SW 1271 (cell line): ENCODE results near the gene ENTPD6.

Experiments used
- DNase-seq, 2 experiments: peaks; one replicate each; lab custom pipeline; 2025; lab: John Stamatoyannopoulos, UW

The ENTPD6 gene

DNA sequence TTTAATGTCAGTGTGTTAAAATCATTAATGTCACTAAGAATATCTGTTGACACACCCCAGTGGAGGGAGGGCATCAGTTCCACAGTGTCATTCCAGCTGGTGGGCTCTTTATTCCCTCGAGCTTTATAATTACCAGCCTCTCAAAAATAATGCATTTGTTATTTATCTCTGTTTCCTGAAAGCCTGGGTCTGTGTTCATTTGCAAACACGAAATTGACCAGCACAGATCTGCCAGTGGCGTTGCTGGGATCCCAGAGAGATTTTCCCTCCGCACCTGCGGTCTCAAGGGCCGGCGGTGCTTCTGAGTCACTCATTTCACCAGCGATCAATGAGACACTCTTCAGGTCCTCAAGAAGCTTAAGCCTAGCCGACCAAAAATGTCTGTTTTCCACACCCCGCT, 46.7 kb downstream of the ENTPD6 start:
- DNase-seq, result no peak

DNA sequence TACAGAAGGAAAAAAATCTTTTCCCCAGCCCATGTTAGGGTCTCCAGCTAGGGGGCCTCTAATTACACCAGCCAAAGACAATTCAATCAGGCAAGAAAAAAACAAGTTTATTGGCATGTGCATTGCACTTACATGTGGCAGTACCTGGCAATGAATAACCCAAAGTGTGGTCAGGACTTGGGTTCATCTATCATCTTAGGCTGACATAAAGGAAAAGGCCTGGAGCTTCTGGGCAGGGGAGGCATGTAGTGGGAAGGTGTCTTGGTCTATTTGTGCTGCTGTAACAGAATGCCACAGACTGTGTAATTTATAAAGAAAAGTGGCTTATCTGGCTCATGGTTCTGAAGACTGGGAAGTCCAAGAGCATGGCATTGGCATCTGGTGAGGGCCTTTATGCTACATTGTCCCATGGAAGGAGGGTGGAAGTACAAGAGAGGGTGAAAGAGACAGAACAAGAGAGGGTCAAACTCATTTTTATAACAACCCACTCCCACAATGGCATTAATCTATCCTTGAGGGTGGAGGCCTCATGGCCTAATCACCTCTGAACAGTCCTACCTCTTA, 48.0 kb downstream of the ENTPD6 start:
- no peak for DNase-seq

DNA sequence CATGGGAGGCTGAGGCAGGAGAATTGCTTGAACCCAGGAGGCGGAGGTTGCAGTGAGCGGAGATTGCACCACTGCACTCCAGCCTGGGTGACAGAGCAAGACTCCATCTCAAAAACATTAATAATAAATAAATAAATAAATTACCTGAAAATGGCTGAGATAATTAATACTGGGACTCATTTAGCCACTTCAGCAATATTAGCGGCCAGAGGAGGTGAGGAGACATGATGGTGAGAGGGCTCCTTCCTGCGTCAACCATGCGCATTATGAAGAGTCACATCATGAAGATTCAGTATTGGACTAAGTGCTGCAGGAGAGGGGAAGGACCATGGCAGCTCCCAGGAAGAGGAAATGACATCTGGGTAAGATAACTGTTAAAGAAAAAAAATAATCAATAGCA, 49.5 kb downstream of the ENTPD6 start:
- no peak for DNase-seq

DNA sequence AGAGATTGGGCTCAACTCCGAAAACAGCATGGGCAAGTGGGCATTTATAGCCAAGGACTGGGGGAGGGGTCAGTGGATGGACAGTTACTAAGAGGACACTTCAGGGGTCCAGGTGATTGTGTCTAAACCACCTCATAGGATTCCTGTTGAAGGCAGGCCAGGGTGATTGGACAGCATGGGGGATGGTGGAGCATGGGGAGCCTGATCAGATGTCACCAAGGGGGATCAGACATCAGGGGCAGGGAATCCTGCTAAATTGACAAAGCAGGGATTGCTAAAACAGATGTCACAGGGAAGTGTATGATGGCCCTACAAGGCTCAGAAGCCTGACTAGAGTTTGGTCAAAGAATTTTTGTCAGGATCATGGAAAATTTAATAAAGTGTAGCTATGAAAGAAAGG, 49.9 kb downstream of the ENTPD6 start:
- DNase-seq, result no peak

- no peak for DNase-seq
Measured at GRCh38 chr20:25246182-25246999, 50.9 kb downstream of the ENTPD6 start.

- peak; percentile 53 to 79 for DNase-seq
Measured at GRCh38 chr20:25247000-25247517, 51.5 kb downstream of the ENTPD6 start.

DNA sequence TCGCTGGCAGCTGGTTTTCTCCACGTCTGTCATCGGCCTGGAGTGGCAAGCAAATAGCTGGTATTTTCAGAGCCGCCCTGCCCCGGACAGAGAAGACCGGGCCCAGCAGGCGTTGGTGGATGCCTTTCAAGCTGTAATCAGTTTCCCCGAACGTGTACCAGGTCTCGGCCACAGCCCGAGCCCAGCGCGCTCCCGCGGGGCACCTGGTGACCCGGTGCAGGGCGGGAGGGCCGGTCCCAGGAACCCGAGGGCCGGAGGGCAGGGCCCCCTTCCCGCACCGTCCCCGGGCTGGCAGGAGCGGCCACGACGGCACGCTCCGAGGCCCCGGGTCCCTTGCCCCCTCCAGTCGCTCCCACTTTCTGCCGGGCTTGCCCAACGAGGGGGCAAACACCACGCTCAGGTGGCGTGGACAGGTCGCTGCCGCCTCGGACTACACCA, 52.0 kb downstream of the ENTPD6 start:
- peak in 1 of 2 experiments; percentile 70 for DNase-seq

- peak; percentile 50 to 81 for DNase-seq
Measured at GRCh38 chr20:25247956-25248785, 52.7 kb downstream of the ENTPD6 start, which contains the start of gene PYGB. Gene PYGB (plus strand): TSS chr20:25248085. CDS start chr20:25248179, 94 bp downstream.

GRCh38 chr20:25248786-25249172, 53.3 kb downstream of the ENTPD6 start:
- DNase-seq, result peak in 1 of 2 experiments; percentile 26

- DNase-seq, result no peak
Measured at GRCh38 chr20:25249198-25249931, 53.9 kb downstream of the ENTPD6 start.

GRCh38 chr20:25250508-25250907, 55.0 kb downstream of the ENTPD6 start:
- DNase-seq, result no peak

DNA sequence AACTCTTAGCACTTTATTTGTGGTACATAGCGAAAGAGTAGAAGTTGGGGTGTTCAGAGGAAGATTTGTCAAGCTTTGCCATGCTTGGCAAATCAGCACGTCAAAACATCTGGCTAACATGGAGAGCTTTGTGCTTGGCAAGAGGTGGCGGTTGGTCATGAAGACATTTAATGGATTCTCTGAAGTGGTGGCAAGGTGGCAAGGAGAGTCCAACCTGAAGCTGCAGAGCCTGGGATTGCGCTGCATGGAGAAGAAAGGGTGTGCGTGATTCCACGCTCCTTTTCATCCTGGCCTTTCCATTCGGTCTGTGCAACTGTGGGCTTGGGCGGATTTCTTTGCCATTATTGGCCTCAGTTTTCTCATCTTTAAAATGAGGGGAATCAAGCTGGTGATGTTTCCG, 55.5 kb downstream of the ENTPD6 start:
- no peak for DNase-seq

- DNase-seq, result no peak
Measured at GRCh38 chr20:25251558-25251957, 56.0 kb downstream of the ENTPD6 start.

DNA sequence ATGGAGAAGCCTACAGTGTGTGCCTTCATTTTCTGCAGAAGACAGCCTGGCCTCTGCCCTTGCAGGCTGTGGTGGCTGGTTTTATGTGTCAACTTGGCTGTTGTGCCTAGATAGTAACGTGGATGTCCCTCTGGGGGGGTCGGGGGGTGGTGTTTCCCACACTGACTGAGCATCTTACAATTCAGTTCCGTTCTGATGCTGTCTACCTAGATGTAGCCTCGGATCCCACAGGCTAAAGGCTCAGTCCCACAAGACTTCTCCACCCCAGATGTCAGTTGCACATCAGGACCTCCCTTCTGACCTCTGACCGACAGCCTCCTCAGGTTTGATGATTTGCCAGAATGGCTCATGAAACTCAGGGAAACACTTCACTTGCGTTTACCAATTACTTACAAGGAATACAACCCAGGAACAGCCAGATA, 56.7 kb downstream of the ENTPD6 start:
- DNase-seq, result no peak

DNA sequence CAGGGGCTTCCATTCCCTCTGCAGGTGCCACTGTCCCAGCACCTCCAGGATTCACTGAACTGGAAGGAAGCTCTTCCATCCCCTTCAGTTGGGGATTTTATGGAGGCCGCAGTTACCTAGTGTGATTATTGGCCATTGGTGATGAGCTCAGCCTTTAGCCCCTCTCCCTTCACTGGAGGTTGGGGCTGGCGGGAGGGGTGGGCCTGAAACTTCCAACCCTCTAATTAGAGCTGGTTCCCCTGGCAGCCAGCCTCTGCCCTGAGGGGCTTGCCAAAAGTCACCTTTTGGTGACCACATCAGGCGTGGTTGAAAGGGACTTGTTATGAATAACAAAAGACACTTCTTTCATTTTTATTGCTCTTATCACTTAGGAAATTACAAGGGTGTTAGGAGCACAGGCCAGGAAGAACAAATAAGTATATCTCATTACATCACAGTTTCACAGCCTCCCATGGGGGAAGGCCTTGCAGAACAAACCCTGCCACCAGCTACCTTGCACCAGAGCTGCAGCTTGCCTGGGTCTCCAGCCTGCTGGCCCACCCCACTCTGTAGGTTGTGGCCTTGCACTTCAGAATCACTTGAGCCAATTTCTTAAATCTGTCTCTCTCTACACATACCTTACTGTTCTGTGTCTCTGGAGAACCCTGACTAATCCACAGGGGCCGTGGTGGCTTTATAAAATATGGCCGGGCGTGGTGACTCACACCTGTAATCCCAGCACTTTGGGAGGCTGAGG, 57.3 kb downstream of the ENTPD6 start:
- DNase-seq, result no peak

DNA sequence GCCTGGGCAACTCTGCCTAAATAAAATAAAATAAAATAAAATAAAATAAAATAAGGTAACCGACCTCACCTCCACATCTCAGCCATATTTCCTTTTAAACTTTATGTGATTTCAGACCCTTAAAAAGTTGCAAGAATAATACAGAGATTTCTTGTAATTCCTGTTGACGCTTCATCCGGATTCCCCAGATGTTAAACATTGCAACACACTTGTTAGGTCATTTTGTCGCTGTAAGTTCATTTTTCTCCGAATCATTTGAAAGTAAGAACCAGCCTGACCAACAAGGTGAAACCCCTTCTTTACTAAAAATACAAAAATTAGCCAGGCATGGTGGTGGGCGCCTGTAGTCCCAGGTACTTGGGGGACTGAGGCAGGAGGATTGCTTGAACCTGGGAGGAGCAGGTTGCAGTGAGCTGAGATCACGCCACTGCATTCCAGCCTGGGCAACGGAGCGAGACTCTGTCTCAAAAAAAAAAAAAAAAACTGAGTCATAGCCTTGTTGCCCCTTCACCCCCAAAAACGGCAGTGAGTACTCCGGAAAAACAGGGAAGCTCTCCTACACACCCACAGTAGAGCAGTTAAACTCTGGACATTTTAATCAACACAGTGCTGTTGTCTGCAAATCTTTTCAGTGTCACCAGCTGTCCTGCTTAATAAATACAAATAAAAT, 58.2 kb downstream of the ENTPD6 start:
- no peak for DNase-seq

GRCh38 chr20:25254571-25254970, 59.1 kb downstream of the ENTPD6 start:
- no peak for DNase-seq

- no peak for DNase-seq
Measured at GRCh38 chr20:25254986-25255680, 59.6 kb downstream of the ENTPD6 start.

DNA sequence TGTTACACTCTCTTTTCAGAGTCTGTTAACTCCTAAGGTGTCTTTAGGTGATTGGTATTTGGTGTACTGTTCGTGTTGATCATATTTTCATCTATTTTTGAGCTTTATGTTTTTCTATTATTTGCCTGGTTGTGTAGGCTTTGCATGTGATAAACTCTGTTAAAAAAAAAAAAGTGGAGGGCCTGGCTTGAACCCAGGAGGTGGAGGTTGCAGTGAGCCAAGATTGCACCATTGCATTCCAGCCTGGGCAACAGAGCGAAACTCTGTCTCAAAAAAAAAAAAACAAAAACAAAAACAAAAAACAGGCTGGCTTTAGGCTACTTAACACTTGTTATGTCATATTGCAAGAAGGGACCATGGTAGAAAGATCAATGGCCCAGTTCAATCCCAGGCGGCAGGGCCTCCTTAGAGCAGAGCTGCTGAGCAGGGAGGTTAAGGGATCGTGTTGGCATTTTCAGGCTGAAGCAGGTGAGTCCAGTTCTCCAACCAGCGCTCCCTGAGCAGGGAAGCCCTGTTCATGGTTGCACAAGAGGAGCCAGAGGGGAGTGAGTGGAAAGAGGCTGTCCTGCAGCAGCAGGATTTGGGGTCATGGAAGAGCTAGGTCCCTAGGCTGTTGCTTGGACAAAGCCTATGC, 60.8 kb downstream of the ENTPD6 start:
- DNase-seq, result no peak
